Measurements from ENCODE around the gene NAA20. TPM values are rescaled to one million over a fixed set of nuclear protein-coding genes. Genes with fewer than 3 reads are reported as not detected.

NAA20 gene
- total RNA-seq, 1 donor from 2014 or later: 111 TPM

DNA sequence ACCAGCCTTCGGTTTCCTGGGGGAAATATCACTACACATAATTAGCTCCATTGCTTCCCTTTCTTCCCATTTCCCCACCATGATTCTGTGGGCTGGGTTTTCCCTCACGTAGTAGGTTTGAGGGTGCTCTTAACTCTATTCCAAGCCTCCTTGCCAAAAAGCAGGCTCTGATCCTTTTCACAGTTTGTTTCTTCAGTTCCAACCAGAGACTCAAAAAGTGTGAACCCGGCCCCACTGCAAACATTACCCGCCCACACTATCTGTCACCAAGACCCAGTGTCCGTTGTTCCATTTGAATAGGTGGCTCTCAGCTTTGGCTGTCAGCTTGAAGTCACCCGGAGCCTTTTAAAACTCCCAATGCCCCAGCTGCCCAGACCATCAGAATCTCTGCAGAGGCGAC is 11.8 kb upstream of the NAA20 start:
- Histone ChIP-seq H3K36me3 (ENCODE audit: control insufficient read depth, insufficient read depth, low read length) (peaks cover 12% of the 10 kb centered on the region), H3K27me3 (ENCODE audit: control insufficient read depth, insufficient read depth, low read length) (no peaks in the 10 kb centered on the region), H3K4me3 (ENCODE audit: low read depth, low read length) (no peak overlapping the region)
- no peak for DNase-seq (ENCODE audit: low read depth)
- TF ChIP-seq, protein P1, sequence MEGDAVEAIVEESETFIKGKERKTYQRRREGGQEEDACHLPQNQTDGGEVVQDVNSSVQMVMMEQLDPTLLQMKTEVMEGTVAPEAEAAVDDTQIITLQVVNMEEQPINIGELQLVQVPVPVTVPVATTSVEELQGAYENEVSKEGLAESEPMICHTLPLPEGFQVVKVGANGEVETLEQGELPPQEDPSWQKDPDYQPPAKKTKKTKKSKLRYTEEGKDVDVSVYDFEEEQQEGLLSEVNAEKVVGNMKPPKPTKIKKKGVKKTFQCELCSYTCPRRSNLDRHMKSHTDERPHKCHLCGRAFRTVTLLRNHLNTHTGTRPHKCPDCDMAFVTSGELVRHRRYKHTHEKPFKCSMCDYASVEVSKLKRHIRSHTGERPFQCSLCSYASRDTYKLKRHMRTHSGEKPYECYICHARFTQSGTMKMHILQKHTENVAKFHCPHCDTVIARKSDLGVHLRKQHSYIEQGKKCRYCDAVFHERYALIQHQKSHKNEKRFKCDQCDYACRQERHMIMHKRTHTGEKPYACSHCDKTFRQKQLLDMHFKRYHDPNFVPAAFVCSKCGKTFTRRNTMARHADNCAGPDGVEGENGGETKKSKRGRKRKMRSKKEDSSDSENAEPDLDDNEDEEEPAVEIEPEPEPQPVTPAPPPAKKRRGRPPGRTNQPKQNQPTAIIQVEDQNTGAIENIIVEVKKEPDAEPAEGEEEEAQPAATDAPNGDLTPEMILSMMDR (IDR thresholded peaks at IDR 0.05; ENCODE audit: insufficient read depth, low read length, severe bottlenecking): no peak
- FAIRE-seq: no peak

DNA sequence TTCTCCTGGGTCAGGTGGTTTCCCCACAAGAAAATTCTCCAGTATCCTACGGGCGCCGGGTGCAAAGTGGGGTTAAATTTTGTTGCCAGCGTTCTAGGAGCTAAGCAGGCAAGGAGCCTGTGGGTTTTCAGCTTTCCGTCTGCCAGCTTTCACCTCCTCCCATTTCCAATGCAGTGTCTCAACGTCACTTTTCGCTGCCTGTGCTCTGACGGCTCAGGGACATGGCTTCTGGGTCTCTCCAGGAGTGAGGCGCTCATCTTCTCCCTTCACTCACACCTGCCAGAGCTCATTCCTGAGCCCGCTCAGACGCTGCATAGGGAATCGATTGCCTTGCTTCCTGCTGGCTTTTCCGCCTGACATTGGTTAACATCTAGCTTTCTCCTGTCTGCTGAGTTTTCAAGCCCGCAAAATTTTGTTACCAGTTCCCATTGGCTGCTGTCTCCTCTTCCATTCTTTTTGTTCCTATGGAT is 7.3 kb upstream of the NAA20 start:
- DNase-seq (ENCODE audit: low read depth): no peak
- no peak for FAIRE-seq
- TF ChIP-seq, protein P1 (IDR thresholded peaks at IDR 0.05; ENCODE audit: insufficient read depth, low read length, severe bottlenecking): no peak
- H3K27me3 ChIP-seq (ENCODE audit: control insufficient read depth, insufficient read depth, low read length): no peaks in the 10 kb centered on the region
- no peak overlapping the region for H3K4me3 ChIP-seq (ENCODE audit: low read depth, low read length)
- no peaks in the 10 kb centered on the region for H3K36me3 ChIP-seq (ENCODE audit: control insufficient read depth, insufficient read depth, low read length)

DNA sequence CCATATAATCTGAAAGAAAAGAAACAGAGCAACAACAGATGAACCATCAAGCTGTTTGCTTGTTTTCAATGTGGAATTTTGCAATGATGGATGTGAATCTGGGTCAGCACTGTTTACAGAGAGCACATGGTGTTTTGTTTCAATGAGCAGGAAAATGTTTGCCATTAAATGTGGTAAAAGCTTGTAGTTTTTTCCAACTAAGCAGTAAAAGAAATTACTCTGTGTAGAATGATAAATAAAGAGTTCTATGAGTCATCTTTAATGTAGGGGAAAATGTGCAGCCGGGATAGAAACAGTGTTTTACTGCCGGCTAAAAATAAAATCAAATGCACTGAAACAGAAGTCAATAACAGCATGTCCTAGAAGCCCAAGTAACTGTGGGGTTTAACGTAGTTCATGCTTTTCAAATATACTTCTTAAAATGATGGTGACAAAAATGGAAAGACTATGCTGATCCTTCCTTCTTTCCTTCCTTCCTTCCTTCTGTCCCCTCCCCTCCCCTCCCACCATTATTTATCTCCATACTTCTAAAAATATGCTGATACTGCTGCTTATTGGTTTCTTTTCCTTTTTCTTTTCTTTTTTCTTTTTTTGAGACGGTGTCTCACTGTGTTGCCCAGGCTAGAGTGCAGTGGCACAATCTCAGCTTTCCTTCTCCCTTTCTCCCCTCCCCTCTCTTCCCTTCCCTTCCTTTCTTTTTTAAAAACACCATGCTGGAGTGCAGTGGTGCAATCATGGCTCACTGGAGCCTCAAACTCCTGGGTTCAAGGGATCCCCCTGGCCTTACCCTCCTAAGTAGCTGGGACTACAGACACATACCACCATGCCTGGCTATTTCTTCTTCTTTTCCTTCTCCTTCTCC is 6.3 kb upstream of the NAA20 start:
- H3K4me3 ChIP-seq (ENCODE audit: low read depth, low read length): no peak overlapping the region
- DNase-seq (ENCODE audit: low read depth): no peak
- TF ChIP-seq, protein P1 (IDR thresholded peaks at IDR 0.05; ENCODE audit: insufficient read depth, low read length, severe bottlenecking): no peak
- no peaks in the 10 kb centered on the region for H3K27me3 ChIP-seq (ENCODE audit: control insufficient read depth, insufficient read depth, low read length)
- no peak for FAIRE-seq
- no peaks in the 10 kb centered on the region for H3K36me3 ChIP-seq (ENCODE audit: control insufficient read depth, insufficient read depth, low read length)

GRCh38 chr20:20012541-20012940 is 4.6 kb upstream of the NAA20 start:
- Histone ChIP-seq H3K36me3 (ENCODE audit: control insufficient read depth, insufficient read depth, low read length) (no peaks in the 10 kb centered on the region), H3K27me3 (ENCODE audit: control insufficient read depth, insufficient read depth, low read length) (no peaks in the 10 kb centered on the region), H3K4me3 (ENCODE audit: low read depth, low read length) (no peak overlapping the region)
- TF ChIP-seq, protein P1 (IDR thresholded peaks at IDR 0.05; ENCODE audit: insufficient read depth, low read length, severe bottlenecking): no peak
- FAIRE-seq: no peak
- no peak for DNase-seq (ENCODE audit: low read depth)

- TF ChIP-seq, protein P1 (IDR thresholded peaks at IDR 0.05; ENCODE audit: insufficient read depth, low read length, severe bottlenecking): no peak
- Histone ChIP-seq H3K4me3 (ENCODE audit: low read depth, low read length) (no peak overlapping the region), H3K36me3 (ENCODE audit: control insufficient read depth, insufficient read depth, low read length) (no peaks in the 10 kb centered on the region), H3K27me3 (ENCODE audit: control insufficient read depth, insufficient read depth, low read length) (no peaks in the 10 kb centered on the region)
- FAIRE-seq: no peak
- DNase-seq (ENCODE audit: low read depth): no peak
Measured at GRCh38 chr20:20014659-20015058, 2.5 kb upstream of the NAA20 start.

Data from bronchial epithelial cell (primary cell).